Sigmoid colon (tissue), 4 donors: ENCODE data around the gene SLC16A13.

Source experiments
- EP300 ChIP-seq, 4 donors: sonication (generic); formaldehyde crosslinking; IDR thresholded peaks; one replicate each; pipeline ENCODE4 v1.6.1; 2017; ENCODE audit warnings: antibody characterized with exemption in 4 of 4
- TF ChIP-seq, protein P1 (sequence below), 4 experiments: fragments of 450-650 bp in 3 of 4; fragments of 200-600 bp in 1 of 4; IDR thresholded peaks; one replicate each; pipeline ENCODE4 v1.5.1; 2016 to 2019; ENCODE audit warnings: antibody characterized with exemption in 4 of 4, mild to moderate bottlenecking in 3 of 4, moderate library complexity in 2 of 4

DNA sequence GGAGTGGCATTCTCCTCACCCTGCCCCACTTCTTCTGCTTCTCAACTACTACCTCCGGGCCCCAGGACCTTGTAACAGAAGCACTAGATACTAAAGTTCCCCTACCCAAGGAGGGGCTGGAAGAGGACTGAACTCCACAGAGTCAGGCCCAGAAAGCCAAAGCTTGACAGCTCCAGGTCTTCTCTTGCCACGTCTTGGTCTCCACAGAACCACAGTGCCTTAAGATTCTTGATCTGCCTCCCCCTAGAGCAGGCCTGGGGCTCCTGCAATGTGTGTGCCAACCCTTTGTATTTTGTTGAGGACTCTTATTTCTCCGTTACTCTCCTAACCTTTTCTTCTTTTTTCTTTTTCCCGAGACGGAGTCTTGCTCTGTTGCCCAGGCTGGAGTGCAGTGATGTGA, 4.0 kb downstream of the SLC16A13 start:
- no peak for TF ChIP-seq EP300 (IDR thresholded peaks at IDR 0.05)
- TF ChIP-seq, protein P1, sequence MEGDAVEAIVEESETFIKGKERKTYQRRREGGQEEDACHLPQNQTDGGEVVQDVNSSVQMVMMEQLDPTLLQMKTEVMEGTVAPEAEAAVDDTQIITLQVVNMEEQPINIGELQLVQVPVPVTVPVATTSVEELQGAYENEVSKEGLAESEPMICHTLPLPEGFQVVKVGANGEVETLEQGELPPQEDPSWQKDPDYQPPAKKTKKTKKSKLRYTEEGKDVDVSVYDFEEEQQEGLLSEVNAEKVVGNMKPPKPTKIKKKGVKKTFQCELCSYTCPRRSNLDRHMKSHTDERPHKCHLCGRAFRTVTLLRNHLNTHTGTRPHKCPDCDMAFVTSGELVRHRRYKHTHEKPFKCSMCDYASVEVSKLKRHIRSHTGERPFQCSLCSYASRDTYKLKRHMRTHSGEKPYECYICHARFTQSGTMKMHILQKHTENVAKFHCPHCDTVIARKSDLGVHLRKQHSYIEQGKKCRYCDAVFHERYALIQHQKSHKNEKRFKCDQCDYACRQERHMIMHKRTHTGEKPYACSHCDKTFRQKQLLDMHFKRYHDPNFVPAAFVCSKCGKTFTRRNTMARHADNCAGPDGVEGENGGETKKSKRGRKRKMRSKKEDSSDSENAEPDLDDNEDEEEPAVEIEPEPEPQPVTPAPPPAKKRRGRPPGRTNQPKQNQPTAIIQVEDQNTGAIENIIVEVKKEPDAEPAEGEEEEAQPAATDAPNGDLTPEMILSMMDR (IDR thresholded peaks at IDR 0.05): no peak
